Vagina (tissue), 2 donors: ENCODE data around the gene GLI3.

Experiments used
- CTCF ChIP-seq, 3 experiments: fragments of 450-650 bp in 2 of 3; fragments of 200-600 bp in 1 of 3; sonication (generic) in 1 of 3; IDR thresholded peaks; one replicate each; pipeline ENCODE4 v1.5.1; 2017 to 2019; ENCODE audit warnings: antibody characterized with exemption in 3 of 3, mild to moderate bottlenecking in 2 of 3, moderate library complexity in 2 of 3
- POLR2AphosphoS5 ChIP-seq, 2 donors: sonication (generic); formaldehyde crosslinking; IDR thresholded peaks; one replicate each; pipeline ENCODE4 v1.9.0; 2017; ENCODE audit warnings: antibody characterized with exemption in 2 of 2, mild to moderate bottlenecking in 2 of 2, low read depth in 1 of 2; ENCODE audit not compliant: insufficient read depth in 1 of 2

GRCh38 chr7:42278344-42278743 is 41.3 kb upstream of the GLI3 start:
- TF ChIP-seq CTCF (IDR thresholded peaks at IDR 0.05) = no peak
- no peak for TF ChIP-seq POLR2AphosphoS5 (IDR thresholded peaks at IDR 0.05; ENCODE audit: insufficient read depth in 1 of 2, low read depth in 1 of 2)
